Left ventricle myocardium superior (tissue), 1 donor: ENCODE measurements around the gene FBXL13. TPM values are rescaled to one million over a fixed set of nuclear protein-coding genes. Genes with fewer than 3 reads are reported as not detected.
"Not testable (repeated sequence)": the region's sequence is repeated elsewhere in the genome, so short reads cannot be mapped to it uniquely, and the experiment has no call there.

Experiments
- ATAC-seq: fragments of 200-7000 bp; cut with Tn5 transposase; one replicate; pipeline ENCODE4 v1.9.1; 2020; ENCODE audit warnings: mild to moderate bottlenecking, moderate library complexity
- DNase-seq: peaks from one replicate; pipeline ENCODE4 v3.0.0-alpha.2; 2020
- intact Hi-C: fragments of 100-400 bp; cut with micrococcal nuclease; formaldehyde crosslinking; loops from one replicate; pipeline ENCODE4 v1.11.0; 2022
- total RNA-seq: library from RNA; stranded (reverse); fragmentation: NEBNext Ultra II Directional; extraction: Animal tissue kit (Norgen Biotek cat#: 25700); gene quantifications from one replicate; pipeline ENCODE4 v1.2.1, GENCODE V29; 2021
- donor health status: DM: no; HTN: yes; CAD: no; lungs with severe emphysema.

The FBXL13 gene
- total RNA-seq, 1 donor from 2014 or later, result 0.27 TPM

DNA sequence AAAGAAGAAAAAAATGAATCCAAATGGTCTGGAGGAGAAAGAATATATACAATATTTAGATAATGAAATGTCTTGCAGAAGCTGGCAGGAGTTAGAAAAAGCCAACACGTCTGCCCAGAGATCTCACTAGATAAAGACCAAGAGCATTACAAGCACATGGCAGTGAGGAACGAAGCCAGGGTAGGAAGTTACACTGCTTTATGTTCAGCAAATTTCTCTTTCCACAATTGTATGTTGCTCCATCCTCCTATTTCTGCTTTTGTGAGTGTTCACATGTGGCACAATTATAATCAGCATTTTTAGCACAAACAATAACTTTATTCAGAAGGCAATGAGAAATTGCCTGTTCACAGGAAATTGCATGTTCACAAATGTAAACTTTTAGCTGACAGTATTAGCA, 108.1 kb downstream of the FBXL13 start:
- ATAC-seq (no peak), DNase-seq (no peak)
- intact Hi-C loops, result no loop called here

DNA sequence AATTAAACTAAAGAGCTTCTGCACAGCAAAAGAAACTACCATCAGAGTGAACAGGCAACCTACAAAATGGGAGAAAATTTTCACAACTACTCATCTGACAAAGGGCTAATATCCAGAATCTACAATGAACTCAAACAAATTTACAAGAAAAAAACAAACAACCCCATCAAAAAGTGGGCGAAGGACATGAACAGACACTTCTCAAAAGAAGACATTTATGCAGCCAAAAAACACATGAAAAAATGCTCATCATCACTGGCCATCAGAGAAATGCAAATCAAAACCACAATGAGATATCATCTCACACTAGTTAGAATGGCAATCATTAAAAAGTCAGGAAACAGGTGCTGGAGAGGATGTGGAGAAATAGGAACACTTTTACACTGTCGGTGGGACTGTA, 112.6 kb downstream of the FBXL13 start:
- intact Hi-C loops, DNase-seq, ATAC-seq: not testable (repeated sequence)

DNA sequence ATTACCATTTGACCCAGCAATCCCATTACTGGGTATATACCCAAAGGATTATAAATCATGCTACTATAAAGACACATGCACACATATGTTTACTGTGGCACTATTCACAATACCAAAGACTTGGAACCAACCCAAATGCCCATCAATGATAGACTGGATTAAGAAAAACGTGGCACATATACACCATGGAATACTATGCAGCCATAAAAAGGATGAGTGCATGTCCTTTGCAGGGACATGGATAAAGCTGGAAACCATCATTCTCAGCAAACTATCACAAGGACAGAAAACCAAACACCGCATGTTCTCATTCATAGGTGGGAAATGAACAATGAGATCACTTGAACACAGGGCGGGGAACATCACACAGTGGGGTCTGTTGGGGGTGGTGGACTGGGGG, 116.6 kb downstream of the FBXL13 start:
- intact Hi-C loops, ATAC-seq, DNase-seq: not testable (repeated sequence)

DNA sequence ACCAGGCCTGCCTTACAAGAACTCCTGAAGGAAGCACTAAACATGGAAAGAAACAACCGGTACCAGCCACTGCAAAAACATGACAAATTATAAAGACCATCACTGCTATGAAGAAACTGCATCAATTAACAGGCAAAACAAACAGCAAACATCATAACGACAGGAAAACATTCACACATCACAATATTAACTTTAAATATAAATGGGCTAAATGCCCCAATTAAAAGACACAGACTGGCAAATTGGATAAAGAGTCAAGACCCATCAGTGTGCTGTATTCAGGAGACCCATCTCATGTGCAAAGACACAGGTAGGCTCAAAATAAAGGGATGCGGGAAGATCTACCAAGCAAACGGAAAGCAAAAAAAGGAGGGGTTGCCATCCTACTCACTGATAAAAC, 120.2 kb downstream of the FBXL13 start:
- ATAC-seq, intact Hi-C loops, DNase-seq: not testable (repeated sequence)

DNA sequence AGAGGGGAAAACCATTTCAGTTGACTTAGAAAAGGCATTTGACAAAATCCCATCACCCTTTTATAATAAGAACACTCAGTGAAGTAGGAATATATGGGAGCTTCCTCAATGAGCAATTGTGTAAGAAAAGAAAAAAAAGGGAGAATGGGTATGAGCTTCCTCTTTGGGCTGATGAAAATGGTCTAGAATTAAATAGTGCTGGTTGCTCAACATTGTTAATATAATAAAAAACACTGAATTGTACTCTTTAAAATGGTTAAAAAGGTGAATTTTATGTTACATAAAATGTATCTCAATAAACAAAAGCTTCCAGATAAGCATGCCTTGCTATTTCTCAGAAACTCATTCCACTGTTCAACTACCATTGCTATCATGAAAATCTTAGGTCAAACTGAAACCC, 121.2 kb downstream of the FBXL13 start:
- ATAC-seq, result no peak
- intact Hi-C loops, result no loop called here
- DNase-seq, result no peak

DNA sequence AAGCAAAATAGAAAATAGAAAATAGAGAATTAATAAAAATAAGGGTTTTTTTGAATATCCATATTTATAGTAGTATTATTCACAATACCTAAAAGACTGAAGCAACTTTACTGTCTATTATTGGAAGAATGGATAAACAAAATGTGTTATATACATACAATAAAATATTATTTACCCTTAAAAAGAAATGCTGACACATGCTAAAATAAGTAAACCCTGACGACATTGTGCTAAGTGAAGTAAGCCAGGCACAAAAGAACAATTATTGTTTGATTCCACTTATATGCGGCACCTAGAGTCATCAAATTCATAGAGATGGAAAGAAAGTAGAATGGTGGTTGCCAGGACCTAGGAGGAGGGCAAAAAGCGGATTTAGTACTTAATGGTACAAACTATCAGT, 122.8 kb downstream of the FBXL13 start:
- DNase-seq (no peak), ATAC-seq (no peak)
- intact Hi-C loops, result no loop called here

DNA sequence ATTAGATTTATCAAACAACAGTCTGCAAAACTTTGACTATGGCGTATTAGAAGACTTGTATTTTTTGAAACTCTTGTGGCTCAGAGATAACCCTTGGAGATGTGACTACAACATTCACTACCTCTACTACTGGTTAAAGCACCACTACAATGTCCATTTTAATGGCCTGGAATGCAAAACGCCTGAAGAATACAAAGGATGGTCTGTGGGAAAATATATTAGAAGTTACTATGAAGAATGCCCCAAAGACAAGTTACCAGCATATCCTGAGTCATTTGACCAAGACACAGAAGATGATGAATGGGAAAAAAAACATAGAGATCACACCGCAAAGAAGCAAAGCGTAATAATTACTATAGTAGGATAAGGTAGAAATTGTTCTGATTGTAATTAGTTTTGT, 130.4 kb downstream of the FBXL13 start:
- intact Hi-C loops, result no loop called here

DNA sequence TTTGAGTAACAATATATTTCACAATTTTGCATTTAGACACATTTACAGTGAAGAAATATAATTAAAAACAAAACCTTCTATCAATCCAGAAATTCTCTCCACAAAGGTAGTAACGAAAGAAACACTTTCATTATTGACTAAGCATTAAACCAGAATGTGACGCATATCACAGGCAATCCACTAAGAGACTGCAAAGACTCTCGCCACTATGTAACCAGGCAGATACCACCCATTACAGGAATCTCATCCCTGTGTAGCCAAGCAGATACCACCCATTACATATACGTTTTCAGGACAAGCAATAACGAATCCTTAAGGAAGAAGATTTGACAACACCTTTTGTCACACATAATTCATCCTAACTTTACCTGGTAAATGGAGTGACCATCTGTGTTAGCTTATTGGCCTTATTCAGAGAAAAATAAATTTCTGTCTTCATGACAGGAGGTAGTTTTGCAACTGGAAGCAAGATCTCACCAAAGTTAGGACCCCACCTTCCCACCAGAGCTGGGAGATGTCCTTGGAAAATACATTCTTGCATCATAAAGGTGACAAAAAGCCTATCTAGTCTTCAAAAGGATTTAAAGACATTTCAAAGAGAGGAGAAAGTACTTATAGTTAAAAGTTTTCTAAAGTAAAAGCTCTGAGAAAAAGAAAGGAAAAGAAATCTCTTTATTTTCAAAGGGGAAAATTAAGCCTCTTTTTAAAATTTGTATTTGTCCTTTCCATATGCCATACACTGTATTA, 131.0 kb downstream of the FBXL13 start:
- no peak for DNase-seq
- intact Hi-C loops, result no loop called here
- ATAC-seq, result no peak

More for the DNA sequence above, 130.4 kb downstream of the FBXL13 start:
- ATAC-seq, result no peak
- DNase-seq, result no peak

DNA sequence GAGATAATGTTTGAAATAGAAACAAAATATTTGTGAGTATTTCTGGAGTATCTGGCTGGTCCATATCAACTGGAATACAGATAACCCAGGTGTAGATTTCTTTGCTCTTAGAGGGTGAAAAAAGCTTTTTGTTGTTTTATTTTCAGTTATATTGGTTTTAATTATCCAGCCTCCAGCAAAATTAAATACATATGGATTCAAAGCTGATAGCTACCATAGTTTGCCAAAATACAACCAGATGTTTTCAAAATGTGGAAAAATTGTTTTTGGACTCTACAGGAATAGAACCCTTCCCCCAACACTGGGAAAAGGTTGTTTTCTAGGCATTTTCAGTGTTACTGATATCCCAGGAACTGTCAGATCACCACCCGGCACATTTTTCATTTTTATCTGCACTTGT, 131.7 kb downstream of the FBXL13 start:
- intact Hi-C loops, result no loop called here
- no peak for ATAC-seq
- DNase-seq, result no peak

DNA sequence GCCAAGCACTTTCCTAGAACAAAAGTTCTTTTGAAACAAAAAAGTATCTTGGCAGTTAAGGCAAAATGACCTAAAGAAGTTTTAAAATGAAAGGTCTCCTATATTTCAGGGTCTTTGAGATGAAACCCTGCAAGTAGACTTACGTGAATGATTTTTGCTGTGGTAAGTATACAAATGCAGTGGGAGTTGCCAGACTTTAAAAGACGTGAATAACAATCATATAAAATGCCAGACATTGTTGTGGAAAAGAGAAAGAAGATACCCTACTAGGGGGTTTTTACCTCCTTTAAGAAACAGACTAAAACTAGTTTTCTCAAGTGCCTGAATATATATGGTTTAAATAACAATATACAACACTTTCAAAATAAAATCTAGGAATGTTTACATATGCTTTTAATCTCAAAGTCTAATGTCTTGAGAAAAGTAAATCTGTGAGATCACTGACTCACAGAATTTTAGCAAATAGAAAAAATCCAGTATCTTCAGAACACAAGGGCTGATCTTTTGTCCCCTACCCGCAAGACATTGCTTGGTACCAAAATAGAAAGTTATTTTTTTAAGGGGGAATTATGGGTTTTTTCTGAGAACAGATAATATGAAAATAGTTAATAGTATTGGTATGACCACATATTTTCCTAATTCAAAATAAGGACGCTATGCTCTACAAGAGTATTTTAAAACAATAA, 132.3 kb downstream of the FBXL13 start:
- no peak for ATAC-seq
- no peak for DNase-seq
- intact Hi-C loops, result no loop called here

DNA sequence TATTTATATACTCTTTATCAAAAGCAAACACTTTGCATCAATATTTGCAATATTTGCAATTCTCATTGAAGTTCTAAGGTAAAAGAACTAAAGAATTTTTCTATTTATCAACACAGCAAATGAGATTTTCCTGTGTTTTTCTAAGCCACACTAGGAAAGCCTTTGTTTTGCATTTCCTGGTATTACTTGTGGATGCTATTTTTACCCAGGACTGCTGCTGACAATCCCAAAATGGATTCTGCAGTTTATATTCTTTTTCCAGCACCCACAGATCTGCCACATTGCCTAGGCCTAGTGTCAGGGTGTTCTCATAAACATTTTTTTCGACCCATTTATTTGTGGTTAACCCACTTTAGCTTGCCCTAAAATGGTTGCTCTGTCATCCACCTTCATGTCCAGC, 135.9 kb downstream of the FBXL13 start:
- DNase-seq (no peak), ATAC-seq (no peak)
- intact Hi-C loops, result no loop called here

DNA sequence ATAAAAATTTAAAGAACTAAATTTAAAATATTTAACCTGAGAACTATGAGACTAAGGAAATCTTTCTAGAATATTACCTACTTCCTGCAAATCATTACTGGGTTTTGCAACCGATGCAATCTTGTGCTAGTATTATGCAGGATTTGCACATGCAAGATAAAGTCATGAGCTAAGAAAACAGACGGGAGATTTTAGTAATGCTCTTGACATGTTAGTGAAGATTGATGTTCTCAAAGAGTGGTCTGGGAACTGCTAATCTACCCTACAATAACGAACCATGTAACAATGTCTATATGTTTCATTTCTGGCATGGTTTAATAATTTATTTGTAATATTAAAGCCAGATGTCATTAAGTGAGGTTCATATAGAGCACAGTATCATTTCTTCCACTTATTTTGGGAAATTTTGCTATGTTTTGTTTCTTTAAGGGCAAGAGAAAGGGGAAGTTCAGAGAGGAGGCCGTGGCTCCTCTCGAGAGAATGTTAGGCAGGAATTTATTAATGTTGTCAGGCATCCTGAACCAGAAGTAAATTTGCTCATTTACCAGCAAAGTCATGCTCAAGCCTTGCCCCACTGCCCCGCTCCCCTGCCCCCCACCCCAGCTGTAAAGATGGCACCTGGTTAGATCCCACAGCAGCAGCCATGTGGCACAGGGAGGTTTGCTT, 139.0 kb downstream of the FBXL13 start:
- ATAC-seq (no peak), DNase-seq (no peak)
- intact Hi-C loops, result no loop called here

DNA sequence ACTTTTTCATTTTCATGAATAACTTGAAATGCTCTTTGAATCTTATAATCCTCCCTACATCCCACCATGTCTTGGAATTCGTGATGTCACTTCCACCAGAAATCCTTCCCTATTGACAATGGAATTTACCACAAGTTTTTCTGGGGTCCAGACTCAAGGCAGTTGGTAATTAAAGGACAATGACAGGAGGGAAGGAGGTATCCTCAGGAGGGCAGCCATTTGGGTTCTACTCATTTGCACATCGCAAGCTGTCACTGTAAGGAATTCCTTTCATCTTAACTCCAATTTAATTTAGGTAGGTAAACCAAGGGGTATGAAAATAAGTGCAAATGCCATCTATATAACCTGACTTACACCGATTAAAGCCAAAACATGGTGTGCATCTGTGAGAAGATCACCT, 139.9 kb downstream of the FBXL13 start:
- ATAC-seq, result no peak
- intact Hi-C loops, result loop anchor here (5.0 kb wide), 1 partner anchor 1133 kb away; no protein-coding TSS in a partner anchor
- DNase-seq, result no peak

DNA sequence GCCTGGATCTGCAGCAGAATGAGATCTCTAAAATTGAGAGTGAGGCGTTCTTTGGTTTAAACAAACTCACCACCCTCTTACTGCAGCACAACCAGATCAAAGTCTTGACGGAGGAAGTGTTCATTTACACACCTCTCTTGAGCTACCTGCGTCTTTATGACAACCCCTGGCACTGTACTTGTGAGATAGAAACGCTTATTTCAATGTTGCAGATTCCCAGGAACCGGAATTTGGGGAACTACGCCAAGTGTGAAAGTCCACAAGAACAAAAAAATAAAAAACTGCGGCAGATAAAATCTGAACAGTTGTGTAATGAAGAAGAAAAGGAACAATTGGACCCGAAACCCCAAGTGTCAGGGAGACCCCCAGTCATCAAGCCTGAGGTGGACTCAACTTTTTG, 140.4 kb downstream of the FBXL13 start:
- ATAC-seq, result no peak
- intact Hi-C loops, result loop anchor here (5.0 kb wide), 1 partner anchor 1133 kb away; no protein-coding TSS in a partner anchor
- no peak for DNase-seq

DNA sequence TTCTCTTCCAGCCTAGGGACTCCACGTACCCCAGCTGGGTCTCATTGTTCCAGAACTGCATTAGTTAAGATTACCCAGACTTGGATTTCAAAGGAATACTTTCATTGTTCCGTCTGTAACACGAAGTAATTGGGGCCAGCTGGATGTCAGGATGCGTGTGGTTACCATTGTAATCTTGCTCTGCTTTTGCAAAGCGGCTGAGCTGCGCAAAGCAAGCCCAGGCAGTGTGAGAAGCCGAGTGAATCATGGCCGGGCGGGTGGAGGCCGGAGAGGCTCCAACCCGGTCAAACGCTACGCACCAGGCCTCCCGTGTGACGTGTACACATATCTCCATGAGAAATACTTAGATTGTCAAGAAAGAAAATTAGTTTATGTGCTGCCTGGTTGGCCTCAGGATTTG, 140.8 kb downstream of the FBXL13 start:
- intact Hi-C loops, result loop anchor here (5.0 kb wide), 1 partner anchor 1134 kb away; no protein-coding TSS in a partner anchor
- DNase-seq, result peak; percentile 76
- ATAC-seq, result peak; percentile 98

DNA sequence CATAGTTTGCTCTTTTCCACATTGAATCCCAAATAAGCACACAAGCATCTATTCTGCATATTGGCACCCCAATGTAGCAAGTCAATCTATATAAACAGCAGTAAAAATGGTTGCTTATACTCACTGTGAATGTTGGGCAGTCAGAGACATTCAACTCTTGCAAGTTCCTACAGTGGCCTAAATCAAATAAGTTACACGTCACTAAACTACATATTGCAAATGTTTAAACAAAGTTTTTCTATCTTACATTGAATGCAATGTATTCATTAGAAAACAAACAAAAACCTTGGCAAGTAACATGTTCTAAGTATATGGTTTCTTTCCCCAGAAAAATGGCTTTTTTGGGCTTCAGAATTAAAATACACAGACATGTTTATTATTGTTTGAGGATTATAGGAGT, 142.8 kb downstream of the FBXL13 start:
- DNase-seq (no peak), ATAC-seq (no peak)
- intact Hi-C loops, result loop anchor here (5.0 kb wide), 1 partner anchor 1136 kb away; no protein-coding TSS in a partner anchor

DNA sequence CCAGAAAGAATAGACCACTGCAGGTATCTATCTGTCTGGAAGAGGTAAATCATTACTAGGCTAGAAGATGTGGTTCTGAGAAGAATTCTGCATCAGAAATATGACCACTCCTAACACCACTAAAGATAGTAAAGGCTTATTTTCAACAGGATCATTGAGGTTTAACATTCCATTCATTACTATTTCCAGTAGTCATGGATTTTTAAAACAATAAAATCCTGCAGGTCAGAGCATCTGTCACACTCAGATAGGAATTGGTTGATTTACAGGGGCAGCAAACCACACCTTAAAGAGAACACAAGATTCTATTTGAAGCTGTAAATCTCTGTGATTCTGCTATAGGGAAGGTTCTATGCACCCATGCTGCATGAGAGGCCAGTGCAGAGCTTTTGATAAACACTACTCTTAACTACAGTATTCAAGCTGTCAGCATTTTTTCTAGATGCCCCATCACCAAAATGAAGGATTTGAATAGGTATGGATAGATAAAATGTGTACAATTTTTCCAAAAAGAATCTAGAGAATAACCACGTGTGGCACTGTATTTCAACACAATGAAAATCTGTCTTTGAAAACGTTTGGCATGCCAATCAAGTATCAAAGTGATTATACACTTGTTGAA, 147.2 kb downstream of the FBXL13 start:
- intact Hi-C loops, result no loop called here
- no peak for ATAC-seq
- no peak for DNase-seq

DNA sequence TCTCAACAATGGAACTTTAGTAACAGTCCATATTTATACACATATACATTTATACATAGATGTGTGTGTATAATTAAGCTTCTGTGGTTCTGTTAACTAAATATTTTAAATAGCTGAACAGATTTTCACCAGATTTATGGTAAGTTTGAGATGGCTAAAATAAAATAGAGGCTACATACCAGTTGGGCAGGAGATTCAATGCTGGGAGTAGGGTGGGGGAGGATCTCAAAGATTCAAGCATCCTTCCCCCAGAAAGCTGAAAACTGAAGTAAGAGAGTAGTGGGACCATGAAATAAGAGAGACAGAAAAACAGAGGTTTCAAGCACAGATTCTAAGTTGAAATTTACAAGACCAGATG, 147.8 kb downstream of the FBXL13 start:
- ATAC-seq (no peak), DNase-seq (no peak)
- intact Hi-C loops, result no loop called here

DNA sequence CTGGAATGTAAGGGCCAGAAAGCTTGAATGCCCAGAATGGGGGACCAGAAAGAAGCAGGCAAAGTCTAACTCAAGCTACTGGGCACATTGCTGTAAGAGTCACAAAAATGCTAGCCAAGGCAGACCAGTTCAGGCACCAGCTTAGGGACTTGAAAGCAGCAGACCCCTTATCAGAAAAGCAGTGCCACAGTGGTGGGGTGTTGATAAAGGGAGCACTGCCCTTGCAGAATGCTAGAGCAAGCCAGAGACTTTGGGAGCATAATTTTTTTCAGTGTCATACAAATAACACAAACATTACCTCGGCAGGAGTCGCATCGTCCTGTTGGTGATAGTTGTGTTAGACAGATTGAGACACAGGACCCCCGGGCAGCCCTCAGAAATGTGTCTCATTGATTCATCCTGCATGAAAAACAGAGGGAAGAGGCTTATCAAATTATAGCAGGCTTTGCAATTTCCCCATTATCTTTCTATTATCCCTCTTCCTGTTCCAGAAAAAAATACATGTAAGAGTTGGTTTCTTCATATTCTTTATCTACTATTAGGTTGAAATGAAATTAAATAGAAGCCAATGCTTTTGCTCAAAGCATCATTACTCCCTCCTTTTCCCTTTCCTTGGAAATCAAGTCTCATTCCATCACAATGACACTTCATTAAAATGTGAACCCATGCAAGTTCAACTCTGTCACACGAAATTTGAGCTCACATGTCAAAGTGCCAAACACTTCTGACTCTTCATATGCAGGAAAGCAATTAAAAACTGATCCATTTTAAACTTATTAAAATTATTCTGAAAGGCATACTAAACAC, 148.4 kb downstream of the FBXL13 start:
- ATAC-seq (no peak), DNase-seq (no peak)
- intact Hi-C loops, result no loop called here
